Astrocyte (in vitro differentiated cells and primary cell): ENCODE data around the gene UBL4B. TPM values are rescaled to one million over a fixed set of nuclear protein-coding genes. Genes with fewer than 3 reads are reported as not detected.

ENCODE experiments used
- DNase-seq: peaks from one replicate; pipeline ENCODE4 v3.0.0-alpha.2; 2010; ENCODE audit warnings: low read depth
- FAIRE-seq: peaks from 2 replicates; lab custom pipeline; 2011; peaks lifted over from hg19 to GRCh38; lab: Jason Lieb, UNC
- H2AFZ ChIP-seq: 2 replicates; pipeline ENCODE4 v1.6.0; 2012; ENCODE audit warnings: low read depth, low read length, inconsistent platforms
- H3K27ac ChIP-seq: 2 replicates; pipeline ENCODE4 v1.5.1; 2011; ENCODE audit warnings: low read depth, low read length, inconsistent platforms
- H3K27me3 ChIP-seq: 2 replicates; pipeline ENCODE4 v1.6.0; 2011; ENCODE audit warnings: low read length, inconsistent platforms; ENCODE audit not compliant: insufficient read depth
- H3K36me3 ChIP-seq: 2 replicates; pipeline ENCODE4 v1.5.1; 2011; ENCODE audit warnings: low read length, inconsistent platforms; ENCODE audit not compliant: insufficient read depth
- H3K4me1 ChIP-seq: 2 replicates; pipeline ENCODE4 v1.5.1; 2011; ENCODE audit warnings: low read length, inconsistent platforms; ENCODE audit not compliant: insufficient read depth
- H3K4me2 ChIP-seq: 2 replicates; pipeline ENCODE4 v1.6.0; 2012; ENCODE audit warnings: low read length, inconsistent platforms
- H3K4me3 ChIP-seq: 2 replicates; pipeline ENCODE4 v1.5.1; 2011; ENCODE audit warnings: low read depth, mild to moderate bottlenecking, low read length, inconsistent platforms; ENCODE audit not compliant: insufficient read depth
- H3K79me2 ChIP-seq: 2 replicates; pipeline ENCODE4 v1.6.0; 2012; ENCODE audit warnings: mild to moderate bottlenecking, low read length, inconsistent platforms; ENCODE audit not compliant: insufficient read depth
- H3K9ac ChIP-seq: 2 replicates; pipeline ENCODE4 v1.6.0; 2012; ENCODE audit warnings: mild to moderate bottlenecking, low read length, inconsistent platforms
- H3K9me3 ChIP-seq: 2 replicates; pipeline ENCODE4 v1.5.1; 2012; ENCODE audit warnings: low read depth, mild to moderate bottlenecking, low read length, inconsistent platforms; ENCODE audit not compliant: insufficient read depth
- H4K20me1 ChIP-seq: 2 replicates; pipeline ENCODE4 v1.6.0; 2012; ENCODE audit warnings: low read length, inconsistent platforms; ENCODE audit not compliant: insufficient read depth
- H3K27ac Mint-ChIP-seq: one replicate; pipeline ENCODE4 v1.8.0; 2021; ENCODE audit warnings: mild to moderate bottlenecking, mixed read lengths; ENCODE audit not compliant: unreplicated experiment
- H3K27me3 Mint-ChIP-seq: one replicate; pipeline ENCODE4 v1.8.0; 2021; ENCODE audit warnings: low read depth, mixed read lengths; ENCODE audit not compliant: unreplicated experiment
- H3K36me3 Mint-ChIP-seq: one replicate; pipeline ENCODE4 v1.8.0; 2021; ENCODE audit warnings: low read depth, mixed read lengths; ENCODE audit not compliant: unreplicated experiment
- H3K4me1 Mint-ChIP-seq: one replicate; pipeline ENCODE4 v1.8.0; 2021; ENCODE audit warnings: low read depth, mixed read lengths; ENCODE audit not compliant: unreplicated experiment
- H3K4me3 Mint-ChIP-seq: one replicate; pipeline ENCODE4 v1.8.0; 2021; ENCODE audit warnings: mild to moderate bottlenecking, moderate library complexity, mixed read lengths; ENCODE audit not compliant: unreplicated experiment
- H3K9me3 Mint-ChIP-seq: one replicate; pipeline ENCODE4 v1.8.0; 2021; ENCODE audit warnings: mild to moderate bottlenecking, mixed read lengths; ENCODE audit not compliant: unreplicated experiment
- CTCF ChIP-seq: IDR thresholded peaks from 2 replicates; pipeline ENCODE4 v1.5.1; 2011; ENCODE audit warnings: low read depth, mild to moderate bottlenecking, inconsistent platforms, low read length, moderate library complexity; ENCODE audit not compliant: insufficient read depth
- EZH2 ChIP-seq: IDR thresholded peaks from 2 replicates; pipeline ENCODE4 v1.6.1; 2012; ENCODE audit warnings: mild to moderate bottlenecking, low read length, inconsistent platforms; ENCODE audit not compliant: insufficient read depth
- total RNA-seq: library from RNA; stranded (reverse); gene quantifications from 2 replicates; pipeline ENCODE4 v1.2.1, GENCODE V29; 2021

Gene UBL4B
- total RNA-seq, 1 donor from 2014 or later = not detected

- Histone ChIP-seq H3K27ac (no peak within 1 kb of the TSS), H3K9ac (no peak within 1 kb of the TSS), H3K36me3 (no peaks in the 10 kb centered on the region), H2AFZ (peak within 1 kb of the TSS; percentile 71), H3K27me3 (peaks cover 46% of the 10 kb centered on the region), H3K4me1 (peaks cover 18% of the 10 kb centered on the region), H3K4me3 (peak within 1 kb of the TSS; percentile 48), H4K20me1 (no peaks in the 10 kb centered on the region), H3K4me2 (peak within 1 kb of the TSS; percentile 87), H3K79me2 (no peaks in the 10 kb centered on the region), H3K9me3 (no peaks in the 10 kb centered on the region)
- H3K4me3 Mint-ChIP-seq = peak within 1 kb of the TSS; percentile 77
- DNase-seq (peak; percentile 35), FAIRE-seq (no peak)
- H3K4me1 Mint-ChIP-seq = peaks cover 7% of the 10 kb centered on the region
- H3K36me3 Mint-ChIP-seq = no peaks in the 10 kb centered on the region
- no peak within 1 kb of the TSS for H3K27ac Mint-ChIP-seq
- TF ChIP-seq EZH2 (peak; percentile 67), CTCF (no peak)
- H3K9me3 Mint-ChIP-seq = no peaks in the 10 kb centered on the region
- peaks cover 44% of the 10 kb centered on the region for H3K27me3 Mint-ChIP-seq
Observed at GRCh38 chr1:110150330-110151174, 38.3 kb downstream of the UBL4B start, which contains the start of gene SLC6A17. SLC6A17 (plus strand) TSS chr1:110150494; CDS start chr1:110166930, 16,436 bp downstream.

GRCh38 chr1:110151175-110151669 is 39.0 kb downstream of the UBL4B start:
- peak overlapping the region; percentile 87 for H3K4me2 ChIP-seq
- peak overlapping the region; percentile 77 for H3K4me3 Mint-ChIP-seq

More at GRCh38 chr1:110151175-110151669, 39.0 kb downstream of the UBL4B start:
- no peaks in the 10 kb centered on the region for H3K9me3 Mint-ChIP-seq
- TF ChIP-seq CTCF (no peak), EZH2 (peak; percentile 40)
- H3K36me3 Mint-ChIP-seq = no peaks in the 10 kb centered on the region
- Histone ChIP-seq H4K20me1 (no peaks in the 10 kb centered on the region), H3K27me3 (peaks cover 40% of the 10 kb centered on the region), H3K9me3 (no peaks in the 10 kb centered on the region), H3K4me1 (peaks cover 18% of the 10 kb centered on the region), H3K9ac (no peak overlapping the region), H3K27ac (no peak overlapping the region), H3K4me3 (peak overlapping the region; percentile 48), H3K79me2 (no peaks in the 10 kb centered on the region), H3K36me3 (no peaks in the 10 kb centered on the region), H2AFZ (peak overlapping the region; percentile 71)
- peaks cover 7% of the 10 kb centered on the region for H3K4me1 Mint-ChIP-seq
- no peak for DNase-seq
- H3K27me3 Mint-ChIP-seq = peaks cover 49% of the 10 kb centered on the region
- H3K27ac Mint-ChIP-seq = no peak overlapping the region
- no peak for FAIRE-seq
